SK-N-SH (cell line): ENCODE measurements around the gene ZNF397. TPM values are rescaled to one million over a fixed set of nuclear protein-coding genes. Genes with fewer than 3 reads are reported as not detected.

Experiments used
- CTCF ChIA-PET: fragments of 300-600, 350-600 bp; formaldehyde crosslinking; extraction: SDS; loops from one replicate; lab custom pipeline; 2021; lab: Yijun Ruan, JAX
- POLR2A ChIA-PET: fragments of 350-600 bp; sonication (Branson Sonifier 250); formaldehyde crosslinking; extraction: SDS; loops from one replicate; lab custom pipeline; 2020; ENCODE audit warnings: antibody characterized with exemption, inconsistent platforms; lab: Yijun Ruan, JAX
- DNase-seq: peaks from one replicate; pipeline ENCODE4 v3.0.0; 2012
- H2AFZ ChIP-seq: fragments of 200-600 bp; sonication (generic); 2 replicates; pipeline ENCODE4 v1.8.1; 2016; ENCODE audit warnings: antibody characterized with exemption, mild to moderate bottlenecking, low read depth
- H3F3A ChIP-seq: fragments of 200-600 bp; sonication (generic); replicated peaks from 2 replicates; pipeline ENCODE3; 2016; ENCODE audit warnings: antibody characterized with exemption, mild to moderate bottlenecking; ENCODE audit not compliant: insufficient read depth
- H3K27ac ChIP-seq, 2 experiments: fragments of 200-500 bp in 1 of 2; fragments of 200-600 bp in 1 of 2; sonication (Bioruptor generic) in 1 of 2; sonication (generic), shearing (Covaris generic) in 1 of 2; 2 replicates each; pipeline versions ENCODE4 v1.5.1 to v1.6.1; 2014 to 2016; ENCODE audit warnings: low read depth in 2 of 2, inconsistent platforms in 1 of 2, low read length in 1 of 2, mild to moderate bottlenecking in 1 of 2, mixed read lengths in 1 of 2
- H3K27me3 ChIP-seq: fragments of 200-600 bp; sonication (generic), shearing (Covaris generic); 2 replicates; pipeline ENCODE4 v1.6.1; 2016; ENCODE audit warnings: mixed run types; ENCODE audit not compliant: insufficient read depth
- H3K36me3 ChIP-seq, 2 experiments: fragments of 200-500 bp in 1 of 2; fragments of 200-600 bp in 1 of 2; sonication (Bioruptor generic) in 1 of 2; sonication (generic) in 1 of 2; replicated peaks in 1 of 2; 2 replicates each; pipeline versions ENCODE3 to v1.5.1; 2014 to 2016; ENCODE audit warnings: low read length in 1 of 2, mild to moderate bottlenecking in 1 of 2; ENCODE audit not compliant: insufficient read depth in 2 of 2, control insufficient read depth in 1 of 2
- H3K4me1 ChIP-seq, 2 experiments: fragments of 200-500 bp in 1 of 2; fragments of 200-600 bp in 1 of 2; sonication (Bioruptor generic) in 1 of 2; sonication (generic), shearing (Covaris generic) in 1 of 2; 2 replicates each; pipeline versions ENCODE4 v1.5.1 to v1.6.1; 2014 to 2016; ENCODE audit warnings: low read depth in 1 of 2, low read length in 1 of 2, mixed run types in 1 of 2; ENCODE audit not compliant: insufficient read depth in 2 of 2, control insufficient read depth in 1 of 2
- H3K4me2 ChIP-seq: fragments of 200-600 bp; sonication (generic), shearing (Covaris generic); 2 replicates; pipeline ENCODE4 v1.6.1; 2017; ENCODE audit warnings: mixed run types
- H3K4me3 ChIP-seq, 2 experiments: fragments of 200-500 bp in 1 of 2; fragments of 200-600 bp in 1 of 2; sonication (Bioruptor generic) in 1 of 2; sonication (generic), shearing (Covaris generic) in 1 of 2; 2 replicates each; pipeline versions ENCODE4 v1.5.1 to v1.8.1; 2014 to 2016; ENCODE audit warnings: low read depth in 2 of 2, inconsistent platforms in 1 of 2, low read length in 1 of 2, mild to moderate bottlenecking in 1 of 2, mixed read lengths in 1 of 2, moderate library complexity in 1 of 2
- H3K79me2 ChIP-seq: fragments of 200-600 bp; sonication (generic); 2 replicates; pipeline ENCODE4 v1.8.1; 2017; ENCODE audit warnings: mild to moderate bottlenecking; ENCODE audit not compliant: insufficient read depth
- H3K9ac ChIP-seq: fragments of 200-600 bp; sonication (generic); 2 replicates; pipeline ENCODE4 v1.6.1; 2017; ENCODE audit warnings: mixed run types
- H3K9me2 ChIP-seq: fragments of 200-600 bp; sonication (generic); 2 replicates; pipeline ENCODE4 v1.6.1; 2017; ENCODE audit warnings: mixed run types
- H3K9me3 ChIP-seq: fragments of 200-600 bp; sonication (generic); 2 replicates; pipeline ENCODE4 v1.6.1; 2017; ENCODE audit warnings: mixed run types, mild to moderate bottlenecking, moderate library complexity
- H4K20me1 ChIP-seq: fragments of 200-600 bp; sonication (generic); 2 replicates; pipeline ENCODE4 v1.6.1; 2017; ENCODE audit warnings: mild to moderate bottlenecking, mixed run types; ENCODE audit not compliant: insufficient read depth
- CHD2 ChIP-seq: fragments of 150-350 bp; IDR thresholded peaks from 2 replicates; pipeline ENCODE4 v1.6.1; 2018; ENCODE audit warnings: low read length; ENCODE audit not compliant: partially characterized antibody
- EP300 ChIP-seq, 2 experiments: IDR thresholded peaks; 2 replicates each; pipeline versions ENCODE4 v1.4.0 to v1.6.1; 2012; ENCODE audit warnings: borderline replicate concordance in 1 of 2, low read depth in 1 of 2, low read length in 1 of 2
- EZH2phosphoT487 ChIP-seq: fragments of 200-600 bp; sonication (generic); IDR thresholded peaks from 2 replicates; pipeline ENCODE4 v1.6.1; 2017; ENCODE audit warnings: low read depth, mixed run types, mild to moderate bottlenecking, antibody characterized with exemption, moderate library complexity, borderline replicate concordance
- FOSL2 ChIP-seq: IDR thresholded peaks from 2 replicates; pipeline ENCODE4 v1.4.0; 2012; ENCODE audit warnings: low read depth, mild to moderate bottlenecking, moderate library complexity, borderline replicate concordance
- FOXM1 ChIP-seq: IDR thresholded peaks from 2 replicates; pipeline ENCODE4 v1.4.0; 2012; ENCODE audit warnings: low read depth, mild to moderate bottlenecking
- JUND ChIP-seq: IDR thresholded peaks from 2 replicates; pipeline ENCODE4 v1.4.0; 2012
- POLR2AphosphoS5 ChIP-seq: IDR thresholded peaks from 2 replicates; pipeline ENCODE4 v1.6.1; 2012; ENCODE audit warnings: low read depth, low read length
- RFX5 ChIP-seq: IDR thresholded peaks from 2 replicates; pipeline ENCODE4 v1.6.1; 2012; ENCODE audit warnings: mild to moderate bottlenecking, improper control_type of control experiment, low read length
- SMC3 ChIP-seq: IDR thresholded peaks from 2 replicates; pipeline ENCODE4 v1.6.1; 2012; ENCODE audit warnings: low read depth, low read length, improper control_type of control experiment
- TAF1 ChIP-seq: IDR thresholded peaks from 2 replicates; pipeline ENCODE4 v1.6.1; 2012; ENCODE audit warnings: low read depth, mild to moderate bottlenecking, low read length, moderate library complexity, borderline replicate concordance
- TCF12 ChIP-seq: IDR thresholded peaks from 2 replicates; pipeline ENCODE4 v1.4.0; 2012
- TEAD4 ChIP-seq: IDR thresholded peaks from 2 replicates; pipeline ENCODE4 v1.4.0; 2012; ENCODE audit warnings: mild to moderate bottlenecking, borderline replicate concordance; ENCODE audit not compliant: insufficient read depth
- YY1 ChIP-seq: IDR thresholded peaks from 2 replicates; pipeline ENCODE4 v1.4.0; 2012; ENCODE audit warnings: low read depth, mild to moderate bottlenecking
- WGBS: methylation state at CpG from one replicate; pipeline ENCODE4 v1.1.6; 2017; ENCODE audit warnings: low lambda C conversion rate; 5-methylcytosine and 5-hydroxymethylcytosine counted together
- polyA plus RNA-seq, 3 experiments: library from polyadenylated mRNA; depleted of rRNA; stranded (reverse); fragments of >200 nt; gene quantifications; 2 replicates each; pipeline ENCODE4 v1.2.3, GENCODE V29; 2012
- TF ChIP-seq, protein P1 (sequence below): IDR thresholded peaks from 2 replicates; pipeline ENCODE4 v1.6.1; 2012; ENCODE audit warnings: mild to moderate bottlenecking, low read depth, low read length, moderate library complexity
- TF ChIP-seq, protein P2 (sequence below): fragments of 150-350 bp; IDR thresholded peaks from 2 replicates; pipeline ENCODE4 v1.6.1; 2017; ENCODE audit warnings: antibody characterized with exemption, low read length, low read depth, borderline replicate concordance
- TF ChIP-seq, protein P3 (sequence below): IDR thresholded peaks from 2 replicates; pipeline ENCODE4; 2012
- TF ChIP-seq, protein P4 (sequence below): IDR thresholded peaks from 2 replicates; pipeline ENCODE4 v1.4.0; 2012; ENCODE audit warnings: low read depth, borderline replicate concordance
- TF ChIP-seq, protein P5 (sequence below): fragments of 200-600 bp; sonication (generic); IDR thresholded peaks from 2 replicates; pipeline ENCODE4 v1.6.1; 2017; ENCODE audit warnings: antibody characterized with exemption, mild to moderate bottlenecking, moderate library complexity
- TF ChIP-seq, protein P6 (sequence below): IDR thresholded peaks from 2 replicates; pipeline ENCODE4 v1.4.0; 2012; ENCODE audit warnings: low read depth, borderline replicate concordance

Gene ZNF397
- polyA plus RNA-seq, 1 of the 3 experiments (the other 2 are of a cell fraction) = 4.8 TPM

DNA sequence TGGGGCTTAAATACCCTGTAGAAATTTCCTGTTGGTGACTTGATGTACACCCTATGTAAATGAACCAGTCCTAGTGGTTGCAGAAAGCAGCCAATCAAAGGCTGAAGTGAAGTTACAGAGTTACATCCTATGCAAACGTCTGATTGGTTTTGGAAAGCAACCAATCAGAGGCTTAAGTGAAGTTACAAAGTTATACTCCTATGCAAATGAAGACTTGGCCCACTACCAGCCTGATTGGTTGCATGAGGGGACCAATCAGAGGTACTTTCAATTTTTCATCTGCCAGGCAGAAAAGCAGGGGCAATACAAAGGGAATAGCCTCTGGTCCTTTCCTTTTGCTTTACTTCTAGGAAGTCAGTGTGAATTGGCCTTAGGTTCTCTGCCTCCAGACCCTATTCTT, 13.6 kb upstream of the ZNF397 start (continued):
- TF ChIP-seq, protein P1, sequence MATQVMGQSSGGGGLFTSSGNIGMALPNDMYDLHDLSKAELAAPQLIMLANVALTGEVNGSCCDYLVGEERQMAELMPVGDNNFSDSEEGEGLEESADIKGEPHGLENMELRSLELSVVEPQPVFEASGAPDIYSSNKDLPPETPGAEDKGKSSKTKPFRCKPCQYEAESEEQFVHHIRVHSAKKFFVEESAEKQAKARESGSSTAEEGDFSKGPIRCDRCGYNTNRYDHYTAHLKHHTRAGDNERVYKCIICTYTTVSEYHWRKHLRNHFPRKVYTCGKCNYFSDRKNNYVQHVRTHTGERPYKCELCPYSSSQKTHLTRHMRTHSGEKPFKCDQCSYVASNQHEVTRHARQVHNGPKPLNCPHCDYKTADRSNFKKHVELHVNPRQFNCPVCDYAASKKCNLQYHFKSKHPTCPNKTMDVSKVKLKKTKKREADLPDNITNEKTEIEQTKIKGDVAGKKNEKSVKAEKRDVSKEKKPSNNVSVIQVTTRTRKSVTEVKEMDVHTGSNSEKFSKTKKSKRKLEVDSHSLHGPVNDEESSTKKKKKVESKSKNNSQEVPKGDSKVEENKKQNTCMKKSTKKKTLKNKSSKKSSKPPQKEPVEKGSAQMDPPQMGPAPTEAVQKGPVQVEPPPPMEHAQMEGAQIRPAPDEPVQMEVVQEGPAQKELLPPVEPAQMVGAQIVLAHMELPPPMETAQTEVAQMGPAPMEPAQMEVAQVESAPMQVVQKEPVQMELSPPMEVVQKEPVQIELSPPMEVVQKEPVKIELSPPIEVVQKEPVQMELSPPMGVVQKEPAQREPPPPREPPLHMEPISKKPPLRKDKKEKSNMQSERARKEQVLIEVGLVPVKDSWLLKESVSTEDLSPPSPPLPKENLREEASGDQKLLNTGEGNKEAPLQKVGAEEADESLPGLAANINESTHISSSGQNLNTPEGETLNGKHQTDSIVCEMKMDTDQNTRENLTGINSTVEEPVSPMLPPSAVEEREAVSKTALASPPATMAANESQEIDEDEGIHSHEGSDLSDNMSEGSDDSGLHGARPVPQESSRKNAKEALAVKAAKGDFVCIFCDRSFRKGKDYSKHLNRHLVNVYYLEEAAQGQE = no peak
- TF ChIP-seq, protein P2, sequence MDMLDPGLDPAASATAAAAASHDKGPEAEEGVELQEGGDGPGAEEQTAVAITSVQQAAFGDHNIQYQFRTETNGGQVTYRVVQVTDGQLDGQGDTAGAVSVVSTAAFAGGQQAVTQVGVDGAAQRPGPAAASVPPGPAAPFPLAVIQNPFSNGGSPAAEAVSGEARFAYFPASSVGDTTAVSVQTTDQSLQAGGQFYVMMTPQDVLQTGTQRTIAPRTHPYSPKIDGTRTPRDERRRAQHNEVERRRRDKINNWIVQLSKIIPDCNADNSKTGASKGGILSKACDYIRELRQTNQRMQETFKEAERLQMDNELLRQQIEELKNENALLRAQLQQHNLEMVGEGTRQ = no peak

DNA sequence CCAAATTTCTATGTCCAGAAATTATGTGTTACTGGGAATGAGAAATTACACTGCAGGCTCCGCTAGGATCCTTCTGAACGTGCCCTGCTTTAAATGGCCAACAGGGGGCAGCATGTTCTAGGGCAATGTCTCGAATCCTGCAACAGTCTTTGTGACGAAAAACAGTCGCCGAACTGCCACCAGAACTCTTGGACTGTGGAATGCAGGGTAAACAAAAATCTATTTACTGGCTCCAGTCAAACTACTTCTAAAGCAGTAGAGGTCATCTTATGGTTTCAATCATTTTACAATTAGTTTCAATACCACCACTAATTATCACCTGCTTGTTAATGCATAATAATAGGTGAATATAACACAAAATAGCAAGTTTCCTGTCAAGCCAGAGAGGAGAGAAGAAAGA, 9.8 kb upstream of the ZNF397 start:
- DNase-seq = peak; percentile 71
- Histone ChIP-seq H3K4me3 (peak overlapping the region; percentile 32 to 42; a peak in 3 of 4 replicates), H3K9ac (no peak overlapping the region), H3K4me2 (peak overlapping the region; percentile 57), H2AFZ (0 out of 2 replicates have a peak overlapping the region, but pooled peaks have one; percentile 29), H3K9me2 (no peaks in the 10 kb centered on the region), H3F3A (no peaks in the 10 kb centered on the region), H3K36me3 (no peaks in the 10 kb centered on the region), H3K9me3 (no peaks in the 10 kb centered on the region), H3K27ac (no peak overlapping the region; a peak in 1 of 4 replicates), H3K79me2 (no peaks in the 10 kb centered on the region), H3K27me3 (no peaks in the 10 kb centered on the region), H3K4me1 (no peaks in the 10 kb centered on the region; a peak in 1 of 4 replicates), H4K20me1 (no peaks in the 10 kb centered on the region)
- POLR2A ChIA-PET = no interaction called here
- WGBS = 0% methylated on average over 6 of the region's 6 CpGs
- CTCF ChIA-PET = interaction anchor here (0.6 to 3.0 kb wide), 22 partner anchors 9 to 320 kb away, joined by 3 to 16 read pairs (median 4); partner anchors contain the start of gene ZNF397
- peak; percentile 59 for TF ChIP-seq TCF12
- no peak; a peak in 1 of 4 replicates for TF ChIP-seq EP300 (IDR thresholded peaks at IDR 0.05; ENCODE audit: borderline replicate concordance in 1 of 2, low read depth in 1 of 2, low read length in 1 of 2)
- no peak for TF ChIP-seq FOXM1
- TF ChIP-seq SMC3 = peak; percentile 75
- TF ChIP-seq, protein P2 = no peak
- no peak for TF ChIP-seq FOSL2
- TF ChIP-seq CHD2 = peak; percentile 46
- TF ChIP-seq, protein P3, sequence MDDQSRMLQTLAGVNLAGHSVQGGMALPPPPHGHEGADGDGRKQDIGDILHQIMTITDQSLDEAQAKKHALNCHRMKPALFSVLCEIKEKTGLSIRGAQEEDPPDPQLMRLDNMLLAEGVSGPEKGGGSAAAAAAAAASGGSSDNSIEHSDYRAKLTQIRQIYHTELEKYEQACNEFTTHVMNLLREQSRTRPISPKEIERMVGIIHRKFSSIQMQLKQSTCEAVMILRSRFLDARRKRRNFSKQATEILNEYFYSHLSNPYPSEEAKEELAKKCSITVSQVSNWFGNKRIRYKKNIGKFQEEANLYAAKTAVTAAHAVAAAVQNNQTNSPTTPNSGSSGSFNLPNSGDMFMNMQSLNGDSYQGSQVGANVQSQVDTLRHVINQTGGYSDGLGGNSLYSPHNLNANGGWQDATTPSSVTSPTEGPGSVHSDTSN = peak; percentile 41; the same call in 1 of the 2 replicates
- no peak for TF ChIP-seq POLR2AphosphoS5
- TF ChIP-seq, protein P4, sequence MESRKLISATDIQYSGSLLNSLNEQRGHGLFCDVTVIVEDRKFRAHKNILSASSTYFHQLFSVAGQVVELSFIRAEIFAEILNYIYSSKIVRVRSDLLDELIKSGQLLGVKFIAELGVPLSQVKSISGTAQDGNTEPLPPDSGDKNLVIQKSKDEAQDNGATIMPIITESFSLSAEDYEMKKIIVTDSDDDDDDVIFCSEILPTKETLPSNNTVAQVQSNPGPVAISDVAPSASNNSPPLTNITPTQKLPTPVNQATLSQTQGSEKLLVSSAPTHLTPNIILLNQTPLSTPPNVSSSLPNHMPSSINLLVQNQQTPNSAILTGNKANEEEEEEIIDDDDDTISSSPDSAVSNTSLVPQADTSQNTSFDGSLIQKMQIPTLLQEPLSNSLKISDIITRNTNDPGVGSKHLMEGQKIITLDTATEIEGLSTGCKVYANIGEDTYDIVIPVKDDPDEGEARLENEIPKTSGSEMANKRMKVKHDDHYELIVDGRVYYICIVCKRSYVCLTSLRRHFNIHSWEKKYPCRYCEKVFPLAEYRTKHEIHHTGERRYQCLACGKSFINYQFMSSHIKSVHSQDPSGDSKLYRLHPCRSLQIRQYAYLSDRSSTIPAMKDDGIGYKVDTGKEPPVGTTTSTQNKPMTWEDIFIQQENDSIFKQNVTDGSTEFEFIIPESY = no peak
- no peak for TF ChIP-seq JUND
- TF ChIP-seq YY1 = no peak
- TF ChIP-seq TEAD4 = no peak
- no peak for TF ChIP-seq RFX5
- TF ChIP-seq, protein P5, sequence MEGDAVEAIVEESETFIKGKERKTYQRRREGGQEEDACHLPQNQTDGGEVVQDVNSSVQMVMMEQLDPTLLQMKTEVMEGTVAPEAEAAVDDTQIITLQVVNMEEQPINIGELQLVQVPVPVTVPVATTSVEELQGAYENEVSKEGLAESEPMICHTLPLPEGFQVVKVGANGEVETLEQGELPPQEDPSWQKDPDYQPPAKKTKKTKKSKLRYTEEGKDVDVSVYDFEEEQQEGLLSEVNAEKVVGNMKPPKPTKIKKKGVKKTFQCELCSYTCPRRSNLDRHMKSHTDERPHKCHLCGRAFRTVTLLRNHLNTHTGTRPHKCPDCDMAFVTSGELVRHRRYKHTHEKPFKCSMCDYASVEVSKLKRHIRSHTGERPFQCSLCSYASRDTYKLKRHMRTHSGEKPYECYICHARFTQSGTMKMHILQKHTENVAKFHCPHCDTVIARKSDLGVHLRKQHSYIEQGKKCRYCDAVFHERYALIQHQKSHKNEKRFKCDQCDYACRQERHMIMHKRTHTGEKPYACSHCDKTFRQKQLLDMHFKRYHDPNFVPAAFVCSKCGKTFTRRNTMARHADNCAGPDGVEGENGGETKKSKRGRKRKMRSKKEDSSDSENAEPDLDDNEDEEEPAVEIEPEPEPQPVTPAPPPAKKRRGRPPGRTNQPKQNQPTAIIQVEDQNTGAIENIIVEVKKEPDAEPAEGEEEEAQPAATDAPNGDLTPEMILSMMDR = peak; percentile 92
- TF ChIP-seq, protein P6, sequence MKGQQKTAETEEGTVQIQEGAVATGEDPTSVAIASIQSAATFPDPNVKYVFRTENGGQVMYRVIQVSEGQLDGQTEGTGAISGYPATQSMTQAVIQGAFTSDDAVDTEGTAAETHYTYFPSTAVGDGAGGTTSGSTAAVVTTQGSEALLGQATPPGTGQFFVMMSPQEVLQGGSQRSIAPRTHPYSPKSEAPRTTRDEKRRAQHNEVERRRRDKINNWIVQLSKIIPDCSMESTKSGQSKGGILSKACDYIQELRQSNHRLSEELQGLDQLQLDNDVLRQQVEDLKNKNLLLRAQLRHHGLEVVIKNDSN = no peak
- no peak for TF ChIP-seq EZH2phosphoT487
- no peak for TF ChIP-seq TAF1
